BE2C (cell line): ENCODE results near the gene ATP5F1D.

ENCODE experiments used
- DNase-seq: peaks from one replicate; pipeline ENCODE4 v3.0.0-alpha.2; 2020
- H3K27me3 ChIP-seq: fragments of 250-450 bp; sonication (Bioruptor Pico); 2 replicates; pipeline ENCODE4 v1.5.1; 2020; ENCODE audit warnings: mild to moderate bottlenecking
- H3K36me3 ChIP-seq: fragments of 250-450 bp; sonication (Bioruptor Pico); 2 replicates; pipeline ENCODE4 v1.5.1; 2020; ENCODE audit warnings: mild to moderate bottlenecking
- H3K4me1 ChIP-seq: fragments of 250-450 bp; sonication (Bioruptor Pico); 2 replicates; pipeline ENCODE4 v1.5.1; 2020
- H3K4me3 ChIP-seq: 2 replicates; pipeline ENCODE4 v1.5.1; 2011; ENCODE audit warnings: low read depth, low read length
- H3K9me3 ChIP-seq: fragments of 250-450 bp; sonication (Bioruptor Pico); 2 replicates; pipeline ENCODE4 v1.5.1; 2020
- CTCF ChIP-seq: IDR thresholded peaks from 2 replicates; pipeline ENCODE4 v1.5.1; 2012; ENCODE audit warnings: mild to moderate bottlenecking, low read depth, low read length

The ATP5F1D gene

GRCh38 chr19:1279782-1280341 is 38.3 kb downstream of the ATP5F1D start:
- Histone ChIP-seq H3K27me3 (peaks cover 2% of the 10 kb centered on the region), H3K4me3 (no peak overlapping the region), H3K9me3 (no peaks in the 10 kb centered on the region), H3K36me3 (peaks cover 15% of the 10 kb centered on the region), H3K4me1 (no peaks in the 10 kb centered on the region)
- DNase-seq = peak; percentile 88
- peak; percentile 95 for TF ChIP-seq CTCF

GRCh38 chr19:1280636-1281568 is 39.4 kb downstream of the ATP5F1D start:
- Histone ChIP-seq H3K9me3 (no peaks in the 10 kb centered on the region), H3K36me3 (peaks cover 12% of the 10 kb centered on the region), H3K4me3 (no peak overlapping the region), H3K4me1 (no peaks in the 10 kb centered on the region), H3K27me3 (peaks cover 10% of the 10 kb centered on the region)
- DNase-seq = no peak
- no peak for TF ChIP-seq CTCF

- Histone ChIP-seq H3K4me1 (no peaks in the 10 kb centered on the region), H3K36me3 (peaks cover 12% of the 10 kb centered on the region), H3K9me3 (no peaks in the 10 kb centered on the region), H3K4me3 (no peak overlapping the region), H3K27me3 (peaks cover 15% of the 10 kb centered on the region)
- no peak for TF ChIP-seq CTCF
- no peak for DNase-seq
These were observed 40.2 kb downstream of the ATP5F1D start for GRCh38 chr19:1281569-1282287.

- Histone ChIP-seq H3K4me3 (no peak overlapping the region), H3K36me3 (peaks cover 10% of the 10 kb centered on the region), H3K9me3 (no peaks in the 10 kb centered on the region), H3K4me1 (no peaks in the 10 kb centered on the region), H3K27me3 (peaks cover 24% of the 10 kb centered on the region)
- DNase-seq = no peak
- no peak for TF ChIP-seq CTCF
These were observed 41.1 kb downstream of the ATP5F1D start for GRCh38 chr19:1282588-1283206.

- no peak overlapping the region for H3K4me3 ChIP-seq
- no peak for TF ChIP-seq CTCF
- H3K4me1 ChIP-seq = no peaks in the 10 kb centered on the region
- no peak for DNase-seq
- no peaks in the 10 kb centered on the region for H3K9me3 ChIP-seq
- peaks cover 29% of the 10 kb centered on the region for H3K27me3 ChIP-seq
- H3K36me3 ChIP-seq = peaks cover 8% of the 10 kb centered on the region
These were observed 41.8 kb downstream of the ATP5F1D start for GRCh38 chr19:1283207-1283916.
